Measurements from ENCODE around the gene SLC44A1. TPM values are rescaled to one million over a fixed set of nuclear protein-coding genes. Genes with fewer than 3 reads are reported as not detected.

SLC44A1 gene
- total RNA-seq, 1 experiment from 2014 or later = 15.2 TPM

DNA sequence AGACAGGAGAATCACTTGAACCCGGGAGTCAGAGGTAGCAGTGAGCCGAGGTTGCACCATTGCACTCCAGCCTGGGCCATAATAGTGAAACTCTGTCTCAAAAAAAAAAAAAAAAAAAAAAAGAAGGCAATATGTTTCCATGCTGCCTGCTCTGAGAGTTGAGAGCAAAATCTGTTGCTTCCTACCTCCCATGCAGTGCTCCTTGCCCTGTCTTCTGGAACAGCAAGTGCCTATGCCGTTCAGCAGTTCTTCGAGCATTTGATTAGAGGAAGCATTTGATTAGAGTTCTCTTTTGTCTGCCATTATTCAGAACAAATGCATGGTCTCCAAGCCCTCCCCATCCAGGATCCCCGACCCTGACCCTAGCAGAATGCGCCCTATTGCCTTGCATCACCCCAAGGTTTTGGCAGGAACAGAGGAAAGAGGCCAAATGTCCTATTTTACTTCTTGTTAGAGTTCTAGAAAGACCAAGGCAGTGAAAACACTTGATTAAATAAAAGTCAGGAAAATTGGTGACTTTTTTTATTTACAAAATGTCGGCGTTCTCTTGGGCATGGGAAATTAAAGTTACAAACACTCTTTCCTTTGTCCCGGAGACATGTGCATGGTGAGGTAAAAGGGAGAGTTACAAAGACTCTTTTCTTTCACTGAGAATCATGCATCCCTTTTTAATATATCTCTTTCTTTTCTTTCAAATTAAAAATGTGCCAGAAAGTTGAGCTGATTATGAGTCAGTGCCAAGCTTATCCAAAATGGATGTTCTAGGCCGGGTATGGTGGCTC, 175.6 kb downstream of the SLC44A1 start:
- no TSS peak for BruUV-seq (replicated peaks)
- no peaks in the 10 kb centered on the region for H3K9me3 Mint-ChIP-seq (ENCODE audit: unreplicated experiment)
- no peak overlapping the region for H3K4me3 Mint-ChIP-seq (ENCODE audit: unreplicated experiment)
- DNase-seq (ENCODE audit: unreplicated experiment) = no peak
- H3K27ac Mint-ChIP-seq (ENCODE audit: low read depth, unreplicated experiment) = no peak overlapping the region
- POLR2A ChIA-PET = no interaction called here
- no peaks in the 10 kb centered on the region for H3K36me3 Mint-ChIP-seq (ENCODE audit: insufficient read depth, unreplicated experiment)
- H3K27me3 Mint-ChIP-seq (ENCODE audit: insufficient read depth, unreplicated experiment) = no peaks in the 10 kb centered on the region
- TF ChIP-seq, protein P1, sequence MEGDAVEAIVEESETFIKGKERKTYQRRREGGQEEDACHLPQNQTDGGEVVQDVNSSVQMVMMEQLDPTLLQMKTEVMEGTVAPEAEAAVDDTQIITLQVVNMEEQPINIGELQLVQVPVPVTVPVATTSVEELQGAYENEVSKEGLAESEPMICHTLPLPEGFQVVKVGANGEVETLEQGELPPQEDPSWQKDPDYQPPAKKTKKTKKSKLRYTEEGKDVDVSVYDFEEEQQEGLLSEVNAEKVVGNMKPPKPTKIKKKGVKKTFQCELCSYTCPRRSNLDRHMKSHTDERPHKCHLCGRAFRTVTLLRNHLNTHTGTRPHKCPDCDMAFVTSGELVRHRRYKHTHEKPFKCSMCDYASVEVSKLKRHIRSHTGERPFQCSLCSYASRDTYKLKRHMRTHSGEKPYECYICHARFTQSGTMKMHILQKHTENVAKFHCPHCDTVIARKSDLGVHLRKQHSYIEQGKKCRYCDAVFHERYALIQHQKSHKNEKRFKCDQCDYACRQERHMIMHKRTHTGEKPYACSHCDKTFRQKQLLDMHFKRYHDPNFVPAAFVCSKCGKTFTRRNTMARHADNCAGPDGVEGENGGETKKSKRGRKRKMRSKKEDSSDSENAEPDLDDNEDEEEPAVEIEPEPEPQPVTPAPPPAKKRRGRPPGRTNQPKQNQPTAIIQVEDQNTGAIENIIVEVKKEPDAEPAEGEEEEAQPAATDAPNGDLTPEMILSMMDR (IDR thresholded peaks at IDR 0.05; ENCODE audit: unreplicated experiment) = no peak
- intact Hi-C loops (cut with micrococcal nuclease) = no loop called here
- CTCF ChIA-PET = interaction anchor here (0.5 to 13.3 kb wide), 6 partner anchors 43 to 1709 kb away, joined by 3 to 197 read pairs (median 4); no protein-coding TSS in a partner anchor
- peaks cover 3% of the 10 kb centered on the region for H3K4me1 Mint-ChIP-seq (ENCODE audit: insufficient read depth, unreplicated experiment)

DNA sequence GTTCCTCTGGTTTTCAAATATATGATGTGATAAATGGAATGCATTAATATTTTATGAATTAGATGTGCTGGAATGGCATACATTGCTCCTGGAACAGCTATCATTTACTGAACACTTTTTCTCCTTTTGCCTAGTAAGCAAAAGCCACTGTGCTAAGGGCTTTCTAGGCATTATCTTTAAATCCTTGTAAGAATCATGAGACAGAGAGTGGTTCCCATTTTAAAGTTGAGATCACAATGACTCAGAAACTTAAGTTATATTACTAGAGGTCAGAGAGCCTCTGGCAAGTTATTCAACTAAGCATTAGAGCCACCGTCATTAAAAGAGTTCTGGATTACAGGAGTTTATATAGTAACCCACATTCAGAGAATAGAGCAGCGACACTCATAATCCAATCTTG, 176.7 kb downstream of the SLC44A1 start:
- TF ChIP-seq, protein P1 (IDR thresholded peaks at IDR 0.05; ENCODE audit: unreplicated experiment) = no peak
- Mint-ChIP-seq H3K27me3 (ENCODE audit: insufficient read depth, unreplicated experiment) (no peaks in the 10 kb centered on the region), H3K27ac (ENCODE audit: low read depth, unreplicated experiment) (no peak overlapping the region), H3K4me1 (ENCODE audit: insufficient read depth, unreplicated experiment) (no peaks in the 10 kb centered on the region), H3K9me3 (ENCODE audit: unreplicated experiment) (no peaks in the 10 kb centered on the region), H3K36me3 (ENCODE audit: insufficient read depth, unreplicated experiment) (no peaks in the 10 kb centered on the region), H3K4me3 (ENCODE audit: unreplicated experiment) (no peak overlapping the region)
- ChIA-PET CTCF (interaction anchor here (1.0 to 1.2 kb wide), 2 partner anchors 221 to 261 kb away, joined by 3 to 5 read pairs; no protein-coding TSS in a partner anchor), POLR2A (no interaction called here)
- BruUV-seq (replicated peaks) = no TSS peak
- intact Hi-C loops (cut with micrococcal nuclease) = no loop called here
- DNase-seq (ENCODE audit: unreplicated experiment) = no peak

DNA sequence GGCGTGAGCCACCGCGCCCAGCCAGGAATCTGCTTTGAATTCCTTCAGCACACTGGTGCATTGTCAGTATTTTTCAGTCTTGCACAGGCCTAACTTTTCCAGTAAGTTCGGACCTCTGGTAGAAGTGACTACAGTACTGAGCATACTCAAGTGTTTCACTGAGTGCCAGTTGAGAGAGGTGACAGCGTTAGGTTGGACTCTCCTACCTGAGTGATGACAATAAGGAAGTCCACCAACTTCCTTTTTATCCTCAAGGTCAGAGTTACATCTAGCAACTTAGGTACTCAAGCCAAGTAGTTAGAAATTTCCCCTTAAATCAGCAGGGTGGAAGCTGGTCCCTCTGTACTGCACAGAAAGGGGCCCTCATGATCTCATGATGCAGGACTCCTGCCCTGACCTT, 177.4 kb downstream of the SLC44A1 start:
- no peak overlapping the region for H3K27ac Mint-ChIP-seq (ENCODE audit: low read depth, unreplicated experiment)
- POLR2A ChIA-PET = interaction anchor here (0.7 kb wide), 1 partner anchor 598 kb away, joined by 3 read pairs; no protein-coding TSS in a partner anchor
- no peaks in the 10 kb centered on the region for H3K9me3 Mint-ChIP-seq (ENCODE audit: unreplicated experiment)
- TF ChIP-seq, protein P1 (IDR thresholded peaks at IDR 0.05; ENCODE audit: unreplicated experiment) = no peak
- H3K4me1 Mint-ChIP-seq (ENCODE audit: insufficient read depth, unreplicated experiment) = no peaks in the 10 kb centered on the region
- CTCF ChIA-PET = no interaction called here
- H3K36me3 Mint-ChIP-seq (ENCODE audit: insufficient read depth, unreplicated experiment) = no peaks in the 10 kb centered on the region
- intact Hi-C loops (cut with micrococcal nuclease) = no loop called here
- no peaks in the 10 kb centered on the region for H3K27me3 Mint-ChIP-seq (ENCODE audit: insufficient read depth, unreplicated experiment)
- no peak overlapping the region for H3K4me3 Mint-ChIP-seq (ENCODE audit: unreplicated experiment)
- BruUV-seq (replicated peaks) = no TSS peak
- no peak for DNase-seq (ENCODE audit: unreplicated experiment)

DNA sequence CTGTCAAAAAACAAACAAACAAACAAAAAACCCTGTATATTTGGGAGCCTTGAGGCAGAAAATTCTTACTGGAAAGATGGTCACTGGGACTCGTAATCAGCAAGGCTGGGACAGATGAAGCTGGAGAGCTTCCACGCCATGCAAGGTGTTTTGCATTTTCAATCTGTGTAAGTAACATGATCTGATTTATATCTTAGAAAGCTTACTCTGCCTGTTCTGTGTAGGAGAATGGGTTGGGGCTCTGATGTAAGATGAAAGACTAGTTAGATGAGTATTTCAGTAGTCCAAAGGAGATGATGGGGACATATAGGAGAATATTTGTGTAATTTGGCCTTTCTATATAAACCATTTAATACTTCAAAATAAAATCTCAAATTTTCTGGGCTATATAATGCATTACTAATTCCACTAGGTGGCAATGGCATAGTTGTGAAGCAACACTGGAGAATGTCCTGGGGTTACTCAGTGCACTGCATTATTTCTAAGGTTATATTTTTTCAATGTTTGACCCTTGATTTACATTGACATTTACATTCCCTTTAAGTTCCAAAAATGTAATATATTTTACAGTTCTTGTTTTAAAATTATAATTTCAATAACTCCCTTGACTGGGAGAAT, 181.5 kb downstream of the SLC44A1 start:
- no TSS peak for BruUV-seq (replicated peaks)
- Mint-ChIP-seq H3K4me3 (ENCODE audit: unreplicated experiment) (no peak overlapping the region), H3K27me3 (ENCODE audit: insufficient read depth, unreplicated experiment) (no peaks in the 10 kb centered on the region), H3K27ac (ENCODE audit: low read depth, unreplicated experiment) (no peak overlapping the region), H3K36me3 (ENCODE audit: insufficient read depth, unreplicated experiment) (no peaks in the 10 kb centered on the region), H3K9me3 (ENCODE audit: unreplicated experiment) (no peaks in the 10 kb centered on the region), H3K4me1 (ENCODE audit: insufficient read depth, unreplicated experiment) (no peaks in the 10 kb centered on the region)
- CTCF ChIA-PET = interaction anchor here (0.6 to 2.3 kb wide), 9 partner anchors 9 to 293 kb away, joined by 3 to 7 read pairs (median 3); no protein-coding TSS in a partner anchor
- intact Hi-C loops (cut with micrococcal nuclease) = loop anchor here (5.0 kb wide), 1 partner anchor 131 kb away; the partner anchor contains the start of gene FKTN
- DNase-seq (ENCODE audit: unreplicated experiment) = peak; percentile 32
- TF ChIP-seq, protein P1 (IDR thresholded peaks at IDR 0.05; ENCODE audit: unreplicated experiment) = peak; percentile 50
- POLR2A ChIA-PET = no interaction called here

All from MCF 10A (cell line).